Activated CD4-positive, alpha-beta T cell treated with anti-CD3 and anti-CD28 coated beads, Interleukin-2, amount 50 U/mL, for 24 hours (primary cell): ENCODE measurements around the gene ZC3H14.

ENCODE experiments used
- DNase-seq, 2 donors: peaks; one replicate each; pipeline ENCODE4 v3.0.0-alpha.2; 2020; ENCODE audit warnings: low read depth in 1 of 2, low spot score in 1 of 2

The ZC3H14 gene

GRCh38 chr14:88599761-88600439 lies 37.1 kb downstream of the ZC3H14 start:
- peak in 1 of 2 donors; percentile 16 for DNase-seq

- no peak for DNase-seq
Measured at GRCh38 chr14:88604212-88604611, 41.4 kb downstream of the ZC3H14 start.

GRCh38 chr14:88605594-88605993 lies 42.8 kb downstream of the ZC3H14 start:
- DNase-seq = no peak

- no peak for DNase-seq
Measured at GRCh38 chr14:88607829-88608228, 45.0 kb downstream of the ZC3H14 start.

GRCh38 chr14:88611878-88612277 lies 49.0 kb downstream of the ZC3H14 start:
- DNase-seq = no peak

- no peak for DNase-seq
Measured at GRCh38 chr14:88612981-88613380, 50.1 kb downstream of the ZC3H14 start.

- no peak for DNase-seq
Measured at GRCh38 chr14:88613552-88614010, 50.7 kb downstream of the ZC3H14 start.

- DNase-seq = no peak
Measured at GRCh38 chr14:88614218-88614907, 51.5 kb downstream of the ZC3H14 start.

- DNase-seq = no peak
Measured at GRCh38 chr14:88616697-88617096, 53.9 kb downstream of the ZC3H14 start.

GRCh38 chr14:88617479-88617878 lies 54.6 kb downstream of the ZC3H14 start:
- DNase-seq = no peak

GRCh38 chr14:88618476-88618875 lies 55.6 kb downstream of the ZC3H14 start:
- DNase-seq = no peak

- no peak for DNase-seq
Measured at GRCh38 chr14:88621100-88621499, 58.3 kb downstream of the ZC3H14 start.

- DNase-seq = no peak
Measured at GRCh38 chr14:88625671-88626070, 62.8 kb downstream of the ZC3H14 start.

- DNase-seq = no peak
Measured at GRCh38 chr14:88628033-88628432, 65.2 kb downstream of the ZC3H14 start.

- no peak for DNase-seq
Measured at GRCh38 chr14:88628462-88628861, 65.6 kb downstream of the ZC3H14 start.

- DNase-seq = no peak
Measured at GRCh38 chr14:88630565-88630964, 67.7 kb downstream of the ZC3H14 start.

GRCh38 chr14:88631091-88631490 lies 68.3 kb downstream of the ZC3H14 start:
- no peak for DNase-seq

GRCh38 chr14:88632512-88632911 lies 69.7 kb downstream of the ZC3H14 start:
- DNase-seq = no peak

- DNase-seq = no peak
Measured at GRCh38 chr14:88639221-88639620, 76.4 kb downstream of the ZC3H14 start.

- DNase-seq = no peak
Measured at GRCh38 chr14:88660056-88660455, 97.2 kb downstream of the ZC3H14 start.

- DNase-seq = peak in 1 of 2 donors; percentile 49
Measured at GRCh38 chr14:88667555-88668273, 104.9 kb downstream of the ZC3H14 start.
